Vagina (tissue), 2 donors: ENCODE data around the gene BTLA.

Experiments used
- CTCF ChIP-seq, 3 experiments: fragments of 450-650 bp in 2 of 3; fragments of 200-600 bp in 1 of 3; sonication (generic) in 1 of 3; IDR thresholded peaks; one replicate each; pipeline ENCODE4 v1.5.1; 2017 to 2019; ENCODE audit warnings: antibody characterized with exemption in 3 of 3, mild to moderate bottlenecking in 2 of 3, moderate library complexity in 2 of 3
- POLR2AphosphoS5 ChIP-seq, 2 donors: sonication (generic); formaldehyde crosslinking; IDR thresholded peaks; one replicate each; pipeline ENCODE4 v1.9.0; 2017; ENCODE audit warnings: antibody characterized with exemption in 2 of 2, mild to moderate bottlenecking in 2 of 2, low read depth in 1 of 2; ENCODE audit not compliant: insufficient read depth in 1 of 2

GRCh38 chr3:112448939-112449338, 50.3 kb downstream of the BTLA start:
- TF ChIP-seq CTCF (IDR thresholded peaks at IDR 0.05) (no peak), POLR2AphosphoS5 (IDR thresholded peaks at IDR 0.05; ENCODE audit: insufficient read depth in 1 of 2, low read depth in 1 of 2) (no peak)
